Neural cell (in vitro differentiated cells): Measurements from ENCODE around the gene HLA-DQB1. TPM values are rescaled to one million over a fixed set of nuclear protein-coding genes. Genes with fewer than 3 reads are reported as not detected.

ENCODE experiments used
- H2AFZ ChIP-seq: fragments of 200-600, 300-800 bp; sonication (generic), shearing (Covaris generic); 2 replicates; pipeline ENCODE4 v1.6.0; 2014; ENCODE audit warnings: low read depth, mild to moderate bottlenecking, antibody characterized with exemption, low read length, moderate library complexity
- H3F3A ChIP-seq: fragments of 200-600 bp; shearing (Covaris generic); 2 replicates; pipeline ENCODE4 v1.6.1; 2016; ENCODE audit warnings: mild to moderate bottlenecking, moderate library complexity, mixed read lengths, antibody characterized with exemption, low read length; ENCODE audit not compliant: insufficient read depth, poor library complexity, severe bottlenecking
- H3K27ac ChIP-seq: fragments of 200-600, 300-800 bp; sonication (generic), shearing (Covaris generic); 2 replicates; pipeline ENCODE4 v1.5.1; 2014; ENCODE audit warnings: mild to moderate bottlenecking, low read length, moderate library complexity
- H3K27me3 ChIP-seq: fragments of 300-800, 200-600 bp; sonication (generic), shearing (Covaris generic); 2 replicates; pipeline ENCODE4 v1.6.0; 2014; ENCODE audit warnings: mild to moderate bottlenecking, low read depth, low read length, moderate library complexity; ENCODE audit not compliant: insufficient read depth
- H3K36me3 ChIP-seq: fragments of 300-800, 200-600 bp; sonication (generic), shearing (Covaris generic); 2 replicates; pipeline ENCODE4 v1.5.1; 2014; ENCODE audit warnings: mild to moderate bottlenecking, antibody characterized with exemption, low read length, moderate library complexity; ENCODE audit not compliant: insufficient read depth
- H3K4me2 ChIP-seq: fragments of 300-800, 200-600 bp; sonication (generic), shearing (Covaris generic); 2 replicates; pipeline ENCODE4 v1.6.0; 2014; ENCODE audit warnings: mild to moderate bottlenecking, low read length
- H3K4me3 ChIP-seq: fragments of 300-800, 200-600 bp; sonication (generic), shearing (Covaris generic); 2 replicates; pipeline ENCODE4 v1.5.1; 2014; ENCODE audit warnings: mild to moderate bottlenecking, low read length, moderate library complexity
- H3K79me2 ChIP-seq: fragments of 200-600 bp; shearing (Covaris generic); replicated peaks from 2 replicates; pipeline ENCODE4 v1.6.0; 2014; ENCODE audit warnings: mild to moderate bottlenecking, low read length, moderate library complexity; ENCODE audit not compliant: insufficient read depth
- H3K9ac ChIP-seq: fragments of 300-800, 200-600 bp; sonication (generic), shearing (Covaris generic); 2 replicates; pipeline ENCODE4 v1.6.1; 2016; ENCODE audit warnings: mild to moderate bottlenecking, low read length, mixed read lengths
- H3K9me2 ChIP-seq: fragments of 200-600 bp; shearing (Covaris generic); 2 replicates; pipeline ENCODE4 v1.6.1; 2016; ENCODE audit warnings: mild to moderate bottlenecking, low read length, mixed read lengths; ENCODE audit not compliant: insufficient read depth
- H3K9me3 ChIP-seq: fragments of 200-600, 300-800 bp; sonication (generic), shearing (Covaris generic); 2 replicates; pipeline ENCODE4 v1.6.1; 2016; ENCODE audit warnings: mild to moderate bottlenecking, mixed run types, low read length, moderate library complexity, mixed read lengths
- H4K20me1 ChIP-seq: fragments of 200-600 bp; shearing (Covaris generic); 2 replicates; pipeline ENCODE4 v1.6.1; 2016; ENCODE audit warnings: mild to moderate bottlenecking, mixed run types; ENCODE audit not compliant: insufficient read depth
- CTCF ChIP-seq: fragments of 450-650 bp; IDR thresholded peaks from 2 replicates; pipeline ENCODE4 v1.5.1; 2014; ENCODE audit warnings: antibody characterized with exemption, mild to moderate bottlenecking, moderate library complexity; ENCODE audit not compliant: poor library complexity, severe bottlenecking
- EP300 ChIP-seq: fragments of 450-650 bp; conservative IDR thresholded peaks from 2 replicates; pipeline ENCODE4 v1.6.1; 2014; ENCODE audit warnings: antibody characterized with exemption, mild to moderate bottlenecking, moderate library complexity; ENCODE audit not compliant: poor library complexity, severe bottlenecking
- EZH2 ChIP-seq: fragments of 200-600, 300-800 bp; shearing (Covaris generic), sonication (generic); IDR thresholded peaks from 2 replicates; pipeline ENCODE4 v1.6.1; 2014; ENCODE audit warnings: antibody characterized with exemption, low read length, borderline replicate concordance, mild to moderate bottlenecking; ENCODE audit not compliant: insufficient read depth, poor library complexity, severe bottlenecking
- MXI1 ChIP-seq: fragments of 450-650 bp; conservative IDR thresholded peaks from 2 replicates; pipeline ENCODE4 v1.6.1; 2014; ENCODE audit warnings: antibody characterized with exemption, mild to moderate bottlenecking; ENCODE audit not compliant: poor library complexity, severe bottlenecking
- POLR2AphosphoS5 ChIP-seq: IDR thresholded peaks from 2 replicates; pipeline ENCODE4 v1.6.1; 2012
- RAD21 ChIP-seq: fragments of 450-650 bp; conservative IDR thresholded peaks from 2 replicates; pipeline ENCODE4 v1.6.1; 2014; ENCODE audit warnings: antibody characterized with exemption, mild to moderate bottlenecking, moderate library complexity
- REST ChIP-seq: IDR thresholded peaks from 2 replicates; pipeline ENCODE4 v1.6.1; 2012; ENCODE audit warnings: borderline replicate concordance
- SMC3 ChIP-seq: fragments of 450-650 bp; conservative IDR thresholded peaks from 2 replicates; pipeline ENCODE4 v1.6.1; 2014; ENCODE audit warnings: antibody characterized with exemption, mild to moderate bottlenecking, moderate library complexity; ENCODE audit not compliant: poor library complexity
- TAF1 ChIP-seq: IDR thresholded peaks from 2 replicates; pipeline ENCODE4 v1.6.1; 2012; ENCODE audit warnings: low read depth
- polyA plus RNA-seq: library from polyadenylated mRNA; depleted of rRNA; stranded (reverse); fragments of >200 nt; gene quantifications from 2 replicates; pipeline ENCODE4 v1.2.3, GENCODE V29; 2014

Gene HLA-DQB1
- polyA plus RNA-seq, 1 donor from 2014 or later = not detected

GRCh38 chr6:32613475-32613874 is 53.0 kb downstream of the HLA-DQB1 start:
- no peak overlapping the region for H3K4me3 ChIP-seq
- H3K27ac ChIP-seq = no peak overlapping the region
- H3K9ac ChIP-seq = no peak overlapping the region
- no peaks in the 10 kb centered on the region for H3F3A ChIP-seq
- no peaks in the 10 kb centered on the region for H3K36me3 ChIP-seq
- no peak overlapping the region for H3K4me2 ChIP-seq
- no peak overlapping the region for H2AFZ ChIP-seq
- H4K20me1 ChIP-seq = no peaks in the 10 kb centered on the region
- TF ChIP-seq REST = no peak
- TF ChIP-seq TAF1 = no peak
- TF ChIP-seq SMC3 = no peak
- TF ChIP-seq EZH2 = no peak
- TF ChIP-seq EP300 = no peak
- TF ChIP-seq MXI1 = no peak
- no peak for TF ChIP-seq POLR2AphosphoS5
- TF ChIP-seq CTCF = no peak
- no peak for TF ChIP-seq RAD21
- no peaks in the 10 kb centered on the region for H3K27me3 ChIP-seq
- no peaks in the 10 kb centered on the region for H3K9me3 ChIP-seq
- no peaks in the 10 kb centered on the region for H3K9me2 ChIP-seq
- no peaks in the 10 kb centered on the region for H3K79me2 ChIP-seq

GRCh38 chr6:32610682-32611296 is 55.7 kb downstream of the HLA-DQB1 start:
- no peak overlapping the region for H3K9ac ChIP-seq
- no peaks in the 10 kb centered on the region for H3K9me2 ChIP-seq
- no peaks in the 10 kb centered on the region for H4K20me1 ChIP-seq
- no peaks in the 10 kb centered on the region for H3F3A ChIP-seq
- no peaks in the 10 kb centered on the region for H3K9me3 ChIP-seq
- no peaks in the 10 kb centered on the region for H3K36me3 ChIP-seq
- no peak overlapping the region for H2AFZ ChIP-seq
- H3K27me3 ChIP-seq = no peaks in the 10 kb centered on the region
- H3K4me2 ChIP-seq = no peak overlapping the region
- no peaks in the 10 kb centered on the region for H3K79me2 ChIP-seq
- no peak overlapping the region for H3K27ac ChIP-seq
- no peak for TF ChIP-seq EP300
- TF ChIP-seq TAF1 = no peak
- no peak for TF ChIP-seq RAD21
- no peak for TF ChIP-seq CTCF
- no peak for TF ChIP-seq EZH2
- TF ChIP-seq REST = no peak
- TF ChIP-seq MXI1 = no peak
- no peak for TF ChIP-seq SMC3
- no peak overlapping the region for H3K4me3 ChIP-seq
